A673 (cell line): ENCODE results near the gene GADL1. TPM values are rescaled to one million over a fixed set of nuclear protein-coding genes. Genes with fewer than 3 reads are reported as not detected.
A peak's percentile ranks its signal among the peaks of the same experiment; 100 is the strongest.

ENCODE experiments used
- BruUV-seq: library from RNA; stranded (reverse); fragments of 400-500 nt; replicated peaks from 2 replicates; lab custom pipeline; 2021; lab: Mats Ljungman, UMichigan
- CTCF ChIA-PET: fragments of 300-600 bp; sonication (Branson Sonifier 250); formaldehyde crosslinking; loops from one replicate; lab custom pipeline; 2022; ENCODE audit warnings: antibody characterized with exemption; lab: Charles Lee
- POLR2A ChIA-PET: fragments of 300-600 bp; sonication (Branson Sonifier 250); formaldehyde crosslinking; loops from one replicate; lab custom pipeline; 2022; ENCODE audit warnings: antibody characterized with exemption; ENCODE audit not compliant: low non-redundant PET; lab: Charles Lee
- DNase-seq: peaks from one replicate; pipeline ENCODE4 v3.0.0-alpha.2; 2015; ENCODE audit warnings: low spot score
- H3K27ac ChIP-seq: fragments of 200-600 bp; sonication (generic); 2 replicates; pipeline ENCODE4 v1.5.1; 2016; ENCODE audit warnings: mixed run types, low read depth, mild to moderate bottlenecking, mixed read lengths, antibody characterized with exemption, low read length; ENCODE audit not compliant: poor library complexity, severe bottlenecking
- H3K27me3 ChIP-seq: fragments of 200-600 bp; sonication (generic); replicated peaks from 2 replicates; pipeline ENCODE4 v1.6.1; 2017; ENCODE audit warnings: mixed run types, low read depth, mild to moderate bottlenecking, mixed read lengths, antibody characterized with exemption, low read length; ENCODE audit not compliant: insufficient read depth, poor library complexity
- H3K36me3 ChIP-seq: fragments of 200-600 bp; sonication (generic); 2 replicates; pipeline ENCODE4 v1.6.1; 2016; ENCODE audit warnings: mixed run types, mild to moderate bottlenecking, mixed read lengths, antibody characterized with exemption, low read length; ENCODE audit not compliant: insufficient read depth, poor library complexity, severe bottlenecking
- H3K4me1 ChIP-seq: fragments of 200-600 bp; sonication (generic); 2 replicates; pipeline ENCODE4 v1.6.1; 2017; ENCODE audit warnings: mixed run types, mild to moderate bottlenecking, mixed read lengths, antibody characterized with exemption, low read length; ENCODE audit not compliant: insufficient read depth, poor library complexity, severe bottlenecking
- H3K4me3 ChIP-seq: fragments of 200-600 bp; sonication (generic); 2 replicates; pipeline ENCODE4 v1.5.1; 2016; ENCODE audit warnings: low read depth, mixed run types, mild to moderate bottlenecking, mixed read lengths, low read length; ENCODE audit not compliant: poor library complexity, severe bottlenecking
- H3K9me3 ChIP-seq: fragments of 200-600 bp; sonication (generic); 2 replicates; pipeline ENCODE4 v1.6.1; 2016; ENCODE audit warnings: mixed run types, low read depth, mild to moderate bottlenecking, mixed read lengths, antibody characterized with exemption, low read length; ENCODE audit not compliant: poor library complexity, severe bottlenecking
- CTCF ChIP-seq: fragments of 300-800, 200-600 bp; sonication (generic); conservative IDR thresholded peaks from 2 replicates; pipeline ENCODE4 v1.5.1; 2017; ENCODE audit warnings: low read depth, mild to moderate bottlenecking, antibody characterized with exemption, low read length, moderate library complexity, mixed read lengths
- EZH2 ChIP-seq: fragments of 200-600 bp; sonication (generic); IDR thresholded peaks from 2 replicates; pipeline ENCODE4 v1.6.1; 2017; ENCODE audit warnings: borderline replicate concordance, low read depth, mild to moderate bottlenecking, mixed read lengths, antibody characterized with exemption, low read length; ENCODE audit not compliant: poor library complexity, severe bottlenecking
- intact Hi-C: fragments of 100-400 bp; cut with micrococcal nuclease; formaldehyde crosslinking; loops from one replicate; pipeline ENCODE4 v1.10.0; 2022; ENCODE audit not compliant: unreplicated experiment
- total RNA-seq: library from RNA; stranded (reverse); gene quantifications from 2 replicates; pipeline ENCODE4 v1.2.3, GENCODE V29; 2021

Gene GADL1
- total RNA-seq, 1 experiment from 2014 or later: 13.8 TPM

- Histone ChIP-seq H3K27ac (peak overlapping the region; percentile 74), H3K27me3 (no peaks in the 10 kb centered on the region), H3K4me1 (peaks cover 95% of the 10 kb centered on the region), H3K9me3 (no peaks in the 10 kb centered on the region), H3K36me3 (peaks cover 5% of the 10 kb centered on the region), H3K4me3 (no peak overlapping the region)
- BruUV-seq: no TSS peak
- POLR2A ChIA-PET: no interaction called here
- no peak for TF ChIP-seq EZH2
- no peak for TF ChIP-seq CTCF
- intact Hi-C loops: no loop called here
- CTCF ChIA-PET: interaction anchor here (0.6 kb wide), 1 partner anchor 645 kb away, joined by 3 read pairs; no protein-coding TSS in a partner anchor
- DNase-seq: peak; percentile 86
These were observed 205.5 kb downstream of the GADL1 start for GRCh38 chr3:30688776-30689641.

- no TSS peak for BruUV-seq
- DNase-seq: no peak
- Histone ChIP-seq H3K36me3 (peaks cover 5% of the 10 kb centered on the region), H3K27ac (peak overlapping the region; percentile 74), H3K4me3 (no peak overlapping the region), H3K9me3 (no peaks in the 10 kb centered on the region), H3K4me1 (peaks cover 96% of the 10 kb centered on the region), H3K27me3 (no peaks in the 10 kb centered on the region)
- ChIA-PET POLR2A (no interaction called here), CTCF (interaction anchor here (0.6 kb wide), 1 partner anchor 489 kb away, joined by 4 read pairs; no protein-coding TSS in a partner anchor)
- intact Hi-C loops: no loop called here
- TF ChIP-seq EZH2 (no peak), CTCF (no peak)
These were observed 206.4 kb downstream of the GADL1 start for GRCh38 chr3:30687930-30688570.

GRCh38 chr3:30686799-30687198, 207.7 kb downstream of the GADL1 start:
- ChIA-PET POLR2A (no interaction called here), CTCF (no interaction called here)
- Histone ChIP-seq H3K4me3 (no peak overlapping the region), H3K27ac (no peak overlapping the region), H3K9me3 (no peaks in the 10 kb centered on the region), H3K36me3 (peaks cover 5% of the 10 kb centered on the region), H3K4me1 (peaks cover 96% of the 10 kb centered on the region), H3K27me3 (no peaks in the 10 kb centered on the region)
- no TSS peak for BruUV-seq
- intact Hi-C loops: no loop called here
- DNase-seq: no peak
- TF ChIP-seq EZH2 (no peak), CTCF (no peak)
